Caco-2 (cell line): ENCODE measurements around the gene MSN. TPM values are rescaled to one million over a fixed set of nuclear protein-coding genes. Genes with fewer than 3 reads are reported as not detected.

Experiments used
- BruUV-seq: library from RNA; stranded (reverse); fragments of 400-500 nt; replicated peaks from 2 replicates; lab custom pipeline; 2021; lab: Mats Ljungman, UMichigan
- CTCF ChIA-PET: fragments of 300-600 bp; sonication (Branson Sonifier 250); formaldehyde crosslinking; loops from one replicate; lab custom pipeline; 2022; ENCODE audit warnings: antibody characterized with exemption; lab: Charles Lee
- POLR2A ChIA-PET: fragments of 300-600 bp; sonication (Branson Sonifier 250); formaldehyde crosslinking; loops from one replicate; lab custom pipeline; 2022; ENCODE audit warnings: antibody characterized with exemption; lab: Charles Lee
- DNase-seq, 2 experiments: peaks; one replicate each; pipeline versions ENCODE4 v3.0.0 to v3.0.0-alpha.2; 2020 to 2022
- H3K27me3 ChIP-seq: replicated peaks from 2 replicates; pipeline ENCODE4 v1.6.0; 2011; ENCODE audit warnings: low read length; ENCODE audit not compliant: control insufficient read depth, insufficient read depth
- H3K36me3 ChIP-seq: 2 replicates; pipeline ENCODE4 v1.5.1; 2011; ENCODE audit warnings: low read length; ENCODE audit not compliant: control insufficient read depth, insufficient read depth
- H3K4me1 ChIP-seq: fragments of 250-450 bp; sonication (Bioruptor Pico); 2 replicates; pipeline ENCODE4 v1.5.1; 2020; ENCODE audit warnings: mild to moderate bottlenecking
- H3K4me3 ChIP-seq: 2 replicates; pipeline ENCODE4 v1.5.1; 2011; ENCODE audit warnings: low read depth, mild to moderate bottlenecking, control low read depth, low read length
- H3K9me3 ChIP-seq: fragments of 250-450 bp; sonication (Bioruptor Pico); 2 replicates; pipeline ENCODE4 v1.5.1; 2020; ENCODE audit warnings: mild to moderate bottlenecking, moderate library complexity
- H3K27ac Mint-ChIP-seq: one replicate; pipeline ENCODE4 v1.8.0; 2022; ENCODE audit warnings: mixed read lengths; ENCODE audit not compliant: unreplicated experiment
- H3K27me3 Mint-ChIP-seq: one replicate; pipeline ENCODE4 v1.8.0; 2022; ENCODE audit warnings: mixed read lengths; ENCODE audit not compliant: insufficient read depth, unreplicated experiment
- H3K36me3 Mint-ChIP-seq: one replicate; pipeline ENCODE4 v1.8.0; 2022; ENCODE audit warnings: mild to moderate bottlenecking, mixed read lengths; ENCODE audit not compliant: insufficient read depth, unreplicated experiment
- H3K4me1 Mint-ChIP-seq: one replicate; pipeline ENCODE4 v1.8.0; 2022; ENCODE audit warnings: low read depth, mixed read lengths; ENCODE audit not compliant: unreplicated experiment
- H3K4me3 Mint-ChIP-seq: one replicate; pipeline ENCODE4 v1.8.0; 2022; ENCODE audit warnings: mild to moderate bottlenecking, moderate library complexity, mixed read lengths; ENCODE audit not compliant: unreplicated experiment
- H3K9me3 Mint-ChIP-seq: one replicate; pipeline ENCODE4 v1.8.0; 2022; ENCODE audit warnings: mixed read lengths; ENCODE audit not compliant: unreplicated experiment
- intact Hi-C: fragments of 100-400 bp; cut with micrococcal nuclease; formaldehyde crosslinking; loops from one replicate; pipeline ENCODE4 v1.10.0; 2022; ENCODE audit not compliant: unreplicated experiment
- total RNA-seq: library from RNA; stranded (reverse); gene quantifications from 2 replicates; pipeline ENCODE4 v1.2.3, GENCODE V29; 2022
- TF ChIP-seq, protein P1 (sequence below), 2 experiments: fragments of 200-600 bp in 1 of 2; IDR thresholded peaks; 1 replicate in 1 of 2; 2 replicates in 1 of 2; pipeline versions ENCODE4 v1.5.1 to v1.8.0; 2011 to 2022; ENCODE audit warnings: antibody characterized with exemption in 1 of 2, control low read depth in 1 of 2, inconsistent platforms in 1 of 2, low read depth in 1 of 2, low read length in 1 of 2, mild to moderate bottlenecking in 1 of 2, moderate library complexity in 1 of 2; ENCODE audit not compliant: insufficient read depth in 1 of 2, severe bottlenecking in 1 of 2, unreplicated experiment in 1 of 2

The MSN gene
- total RNA-seq, 1 experiment from 2014 or later: 0.07 TPM

DNA sequence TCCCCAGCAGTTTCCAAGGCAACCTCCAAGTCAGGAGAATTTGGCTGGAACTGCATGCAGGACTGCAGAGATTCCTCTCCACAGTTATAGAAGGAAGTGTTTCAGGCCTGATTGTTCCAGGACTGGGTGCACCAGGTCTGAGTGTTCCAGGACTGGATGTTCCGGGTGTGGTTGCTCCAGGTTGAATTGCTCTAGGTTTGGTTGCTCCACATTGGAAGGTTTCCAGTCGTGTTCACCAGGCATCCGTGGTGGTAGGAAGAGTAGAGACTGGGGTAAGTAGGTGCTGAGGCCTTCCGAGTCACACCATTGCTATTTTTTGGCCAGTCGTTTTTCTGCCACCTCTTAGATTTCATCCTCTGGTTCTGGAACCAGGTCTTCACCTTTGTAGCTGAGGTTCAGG lies 105.4 kb downstream of the MSN start:
- Histone ChIP-seq H3K4me3 (no peak overlapping the region), H3K4me1 (no peaks in the 10 kb centered on the region), H3K27me3 (no peaks in the 10 kb centered on the region), H3K36me3 (no peaks in the 10 kb centered on the region), H3K9me3 (no peaks in the 10 kb centered on the region)
- H3K4me3 Mint-ChIP-seq: no peak overlapping the region
- intact Hi-C loops: no loop called here
- H3K36me3 Mint-ChIP-seq: no peaks in the 10 kb centered on the region
- TF ChIP-seq, protein P1, sequence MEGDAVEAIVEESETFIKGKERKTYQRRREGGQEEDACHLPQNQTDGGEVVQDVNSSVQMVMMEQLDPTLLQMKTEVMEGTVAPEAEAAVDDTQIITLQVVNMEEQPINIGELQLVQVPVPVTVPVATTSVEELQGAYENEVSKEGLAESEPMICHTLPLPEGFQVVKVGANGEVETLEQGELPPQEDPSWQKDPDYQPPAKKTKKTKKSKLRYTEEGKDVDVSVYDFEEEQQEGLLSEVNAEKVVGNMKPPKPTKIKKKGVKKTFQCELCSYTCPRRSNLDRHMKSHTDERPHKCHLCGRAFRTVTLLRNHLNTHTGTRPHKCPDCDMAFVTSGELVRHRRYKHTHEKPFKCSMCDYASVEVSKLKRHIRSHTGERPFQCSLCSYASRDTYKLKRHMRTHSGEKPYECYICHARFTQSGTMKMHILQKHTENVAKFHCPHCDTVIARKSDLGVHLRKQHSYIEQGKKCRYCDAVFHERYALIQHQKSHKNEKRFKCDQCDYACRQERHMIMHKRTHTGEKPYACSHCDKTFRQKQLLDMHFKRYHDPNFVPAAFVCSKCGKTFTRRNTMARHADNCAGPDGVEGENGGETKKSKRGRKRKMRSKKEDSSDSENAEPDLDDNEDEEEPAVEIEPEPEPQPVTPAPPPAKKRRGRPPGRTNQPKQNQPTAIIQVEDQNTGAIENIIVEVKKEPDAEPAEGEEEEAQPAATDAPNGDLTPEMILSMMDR (IDR thresholded peaks at IDR 0.05; ENCODE audit: insufficient read depth in 1 of 2, low read depth in 1 of 2, low read length in 1 of 2, severe bottlenecking in 1 of 2, unreplicated experiment in 1 of 2): no peak
- ChIA-PET CTCF (no interaction called here), POLR2A (no interaction called here)
- H3K27me3 Mint-ChIP-seq: no peaks in the 10 kb centered on the region
- no peak for DNase-seq
- no peak overlapping the region for H3K27ac Mint-ChIP-seq
- H3K9me3 Mint-ChIP-seq: no peaks in the 10 kb centered on the region
- BruUV-seq: no TSS peak
- no peaks in the 10 kb centered on the region for H3K4me1 Mint-ChIP-seq

DNA sequence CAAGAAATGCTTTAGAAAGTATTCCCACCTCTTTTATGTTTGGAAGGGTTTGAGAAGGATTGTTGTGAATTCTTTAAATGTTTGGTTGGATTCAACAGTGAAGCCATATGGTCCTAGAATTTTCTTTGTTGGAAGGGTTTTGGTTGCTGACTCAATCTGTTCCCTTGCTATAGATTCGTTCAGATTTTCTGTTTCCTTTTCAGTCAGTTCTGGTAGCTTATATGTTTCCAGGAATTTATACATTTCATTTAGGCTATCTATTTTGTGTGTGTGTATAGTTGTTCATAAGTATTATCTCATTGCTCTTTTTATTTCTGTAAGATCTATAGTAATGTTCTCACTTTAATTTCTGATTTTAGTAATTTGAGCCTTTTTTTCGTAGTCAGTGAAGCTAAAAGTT lies 114.4 kb downstream of the MSN start:
- DNase-seq: no peak
- Mint-ChIP-seq H3K27me3 (peaks cover 7% of the 10 kb centered on the region), H3K9me3 (no peaks in the 10 kb centered on the region), H3K4me1 (no peaks in the 10 kb centered on the region), H3K36me3 (no peaks in the 10 kb centered on the region), H3K4me3 (no peak overlapping the region), H3K27ac (no peak overlapping the region)
- no TSS peak for BruUV-seq
- H3K4me3 ChIP-seq: no peak overlapping the region
- no peaks in the 10 kb centered on the region for H3K27me3 ChIP-seq
- H3K9me3 ChIP-seq: no peaks in the 10 kb centered on the region
- ChIA-PET CTCF (no interaction called here), POLR2A (no interaction called here)
- H3K4me1 ChIP-seq: no peaks in the 10 kb centered on the region
- TF ChIP-seq, protein P1 (IDR thresholded peaks at IDR 0.05; ENCODE audit: insufficient read depth in 1 of 2, low read depth in 1 of 2, low read length in 1 of 2, severe bottlenecking in 1 of 2, unreplicated experiment in 1 of 2): no peak
- intact Hi-C loops: no loop called here
- H3K36me3 ChIP-seq: no peaks in the 10 kb centered on the region

DNA sequence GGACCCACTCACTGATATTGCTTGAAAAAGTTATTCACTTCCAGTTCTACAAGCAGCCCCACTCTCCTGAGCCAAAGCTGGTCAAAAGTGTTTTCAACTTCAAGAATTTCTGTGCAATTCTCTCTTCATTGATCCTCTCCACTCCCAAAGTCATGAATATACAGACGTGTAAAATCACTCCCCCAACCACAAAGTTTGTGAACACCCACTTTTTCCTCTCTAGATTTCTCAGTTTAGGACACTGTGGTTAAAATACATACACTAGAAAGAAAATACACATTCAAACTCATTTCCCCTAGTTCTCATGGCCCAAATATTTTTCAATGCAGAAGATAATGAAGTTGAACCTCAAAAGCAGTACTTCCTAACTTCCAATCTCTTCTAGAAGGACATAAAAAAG lies 116.3 kb downstream of the MSN start:
- H3K27me3 ChIP-seq: no peaks in the 10 kb centered on the region
- no peak for DNase-seq
- no peak overlapping the region for H3K4me3 Mint-ChIP-seq
- H3K4me1 ChIP-seq: no peaks in the 10 kb centered on the region
- H3K9me3 ChIP-seq: no peaks in the 10 kb centered on the region
- H3K4me1 Mint-ChIP-seq: no peaks in the 10 kb centered on the region
- ChIA-PET POLR2A (no interaction called here), CTCF (no interaction called here)
- H3K27me3 Mint-ChIP-seq: peaks cover 2% of the 10 kb centered on the region
- no peaks in the 10 kb centered on the region for H3K36me3 Mint-ChIP-seq
- H3K4me3 ChIP-seq: no peak overlapping the region
- no peak overlapping the region for H3K27ac Mint-ChIP-seq
- H3K36me3 ChIP-seq: no peaks in the 10 kb centered on the region
- TF ChIP-seq, protein P1 (IDR thresholded peaks at IDR 0.05; ENCODE audit: insufficient read depth in 1 of 2, low read depth in 1 of 2, low read length in 1 of 2, severe bottlenecking in 1 of 2, unreplicated experiment in 1 of 2): no peak
- H3K9me3 Mint-ChIP-seq: no peaks in the 10 kb centered on the region
- intact Hi-C loops: no loop called here
- no TSS peak for BruUV-seq

Other genes starting within 250 kb of the MSN start
- gene LAS1L, start 132.9 kb upstream of the MSN start, total RNA-seq: 42.2 and 43.1 TPM in 2 replicates